Kidney epithelial cell (primary cell): Measurements from ENCODE around the gene MAPK14. TPM values are rescaled to one million over a fixed set of nuclear protein-coding genes. Genes with fewer than 3 reads are reported as not detected.

ENCODE experiments used
- DNase-seq: peaks from one replicate; pipeline ENCODE4 v3.0.0-alpha.2; 2010; ENCODE audit warnings: low read depth
- H3K27me3 ChIP-seq: 2 replicates; pipeline ENCODE4 v1.6.0; 2011; ENCODE audit warnings: low read length; ENCODE audit not compliant: control insufficient read depth, insufficient read depth
- H3K36me3 ChIP-seq: 2 replicates; pipeline ENCODE4 v1.5.1; 2011; ENCODE audit warnings: low read length; ENCODE audit not compliant: control insufficient read depth, insufficient read depth
- H3K4me3 ChIP-seq: 2 replicates; pipeline ENCODE4 v1.5.1; 2011; ENCODE audit warnings: low read depth, mild to moderate bottlenecking, control low read depth, low read length
- total RNA-seq: library from RNA; depleted of rRNA; stranded (reverse); fragments of >200 nt; gene quantifications from 2 replicates; pipeline ENCODE4 v1.2.3, GENCODE V29; 2015
- TF ChIP-seq, protein P1 (sequence below): IDR thresholded peaks from 2 replicates; pipeline ENCODE4 v1.5.1; 2011; ENCODE audit warnings: mild to moderate bottlenecking, moderate library complexity, low read length, control low read depth, inconsistent platforms; ENCODE audit not compliant: insufficient read depth, poor library complexity, severe bottlenecking

The MAPK14 gene
- total RNA-seq, 1 donor from 2014 or later: 35.9 TPM

- TF ChIP-seq, protein P1, sequence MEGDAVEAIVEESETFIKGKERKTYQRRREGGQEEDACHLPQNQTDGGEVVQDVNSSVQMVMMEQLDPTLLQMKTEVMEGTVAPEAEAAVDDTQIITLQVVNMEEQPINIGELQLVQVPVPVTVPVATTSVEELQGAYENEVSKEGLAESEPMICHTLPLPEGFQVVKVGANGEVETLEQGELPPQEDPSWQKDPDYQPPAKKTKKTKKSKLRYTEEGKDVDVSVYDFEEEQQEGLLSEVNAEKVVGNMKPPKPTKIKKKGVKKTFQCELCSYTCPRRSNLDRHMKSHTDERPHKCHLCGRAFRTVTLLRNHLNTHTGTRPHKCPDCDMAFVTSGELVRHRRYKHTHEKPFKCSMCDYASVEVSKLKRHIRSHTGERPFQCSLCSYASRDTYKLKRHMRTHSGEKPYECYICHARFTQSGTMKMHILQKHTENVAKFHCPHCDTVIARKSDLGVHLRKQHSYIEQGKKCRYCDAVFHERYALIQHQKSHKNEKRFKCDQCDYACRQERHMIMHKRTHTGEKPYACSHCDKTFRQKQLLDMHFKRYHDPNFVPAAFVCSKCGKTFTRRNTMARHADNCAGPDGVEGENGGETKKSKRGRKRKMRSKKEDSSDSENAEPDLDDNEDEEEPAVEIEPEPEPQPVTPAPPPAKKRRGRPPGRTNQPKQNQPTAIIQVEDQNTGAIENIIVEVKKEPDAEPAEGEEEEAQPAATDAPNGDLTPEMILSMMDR: no peak
- Histone ChIP-seq H3K27me3 (no peaks in the 10 kb centered on the region), H3K36me3 (no peaks in the 10 kb centered on the region), H3K4me3 (no peak overlapping the region)
- no peak for DNase-seq
Observed at GRCh38 chr6:36042618-36043260, 15.1 kb downstream of the MAPK14 start.

DNA sequence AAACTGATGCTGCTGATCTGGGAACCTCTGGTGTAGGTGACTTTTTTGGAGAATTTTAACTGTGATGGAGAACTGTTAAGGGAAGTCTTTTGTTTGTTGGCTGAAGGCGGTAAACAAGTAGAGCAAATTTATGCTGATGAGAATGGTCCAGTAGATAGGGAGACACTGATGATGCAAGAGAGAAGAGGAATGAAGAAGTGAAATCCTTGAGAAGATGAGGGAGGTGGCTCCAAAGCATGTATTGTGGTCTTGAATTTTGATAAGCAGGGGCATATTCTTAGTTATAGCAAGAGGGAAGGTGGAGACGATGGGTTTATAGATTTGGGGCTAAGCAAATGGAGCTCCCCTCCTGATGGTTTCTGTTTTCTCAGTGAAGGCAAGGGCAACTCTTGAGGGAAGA is 22.0 kb downstream of the MAPK14 start:
- no peak for DNase-seq
- TF ChIP-seq, protein P1: no peak
- no peak overlapping the region for H3K4me3 ChIP-seq
- no peaks in the 10 kb centered on the region for H3K36me3 ChIP-seq
- H3K27me3 ChIP-seq: no peaks in the 10 kb centered on the region

- Histone ChIP-seq H3K27me3 (no peaks in the 10 kb centered on the region), H3K4me3 (no peak overlapping the region), H3K36me3 (no peaks in the 10 kb centered on the region)
- TF ChIP-seq, protein P1: no peak
- no peak for DNase-seq
Observed at GRCh38 chr6:36050305-36050704, 22.7 kb downstream of the MAPK14 start.

DNA sequence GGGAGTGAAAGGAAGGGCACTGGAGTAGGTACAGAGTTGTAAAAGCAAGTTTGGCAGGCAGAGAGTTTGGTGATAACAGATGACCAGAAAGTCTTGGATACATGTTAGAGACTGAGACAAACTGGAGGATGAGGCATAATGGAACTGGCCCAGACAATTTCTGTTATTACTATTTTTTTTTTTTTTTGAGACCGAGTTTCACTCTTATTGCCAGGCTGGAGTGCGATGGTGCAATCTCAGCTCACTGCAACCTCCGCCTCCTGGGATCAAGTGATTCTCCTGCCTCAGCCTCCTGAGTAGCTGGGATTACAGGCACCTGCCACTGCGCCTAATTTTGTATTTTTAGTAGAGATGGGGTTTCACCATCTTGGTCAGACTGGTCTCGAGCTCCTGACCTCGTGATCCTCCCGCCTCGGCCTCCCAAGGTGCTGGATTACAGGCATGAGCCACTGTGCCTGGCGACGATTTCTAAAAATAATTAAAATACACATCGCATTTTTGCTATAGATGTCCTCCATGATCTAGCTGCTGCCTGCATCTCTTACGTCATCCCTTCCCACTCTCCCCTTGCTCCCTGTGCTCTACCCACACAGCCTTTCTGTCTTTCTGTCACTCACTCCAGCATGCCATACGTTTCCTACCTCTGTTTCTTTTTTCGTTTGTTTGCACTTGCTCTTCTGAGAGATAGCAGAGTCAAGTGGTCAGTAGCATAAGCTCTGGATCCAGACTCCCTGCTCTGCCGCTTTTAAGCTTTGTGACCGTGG is 23.5 kb downstream of the MAPK14 start:
- Histone ChIP-seq H3K4me3 (no peak overlapping the region), H3K27me3 (no peaks in the 10 kb centered on the region), H3K36me3 (no peaks in the 10 kb centered on the region)
- TF ChIP-seq, protein P1: no peak
- DNase-seq: no peak

DNA sequence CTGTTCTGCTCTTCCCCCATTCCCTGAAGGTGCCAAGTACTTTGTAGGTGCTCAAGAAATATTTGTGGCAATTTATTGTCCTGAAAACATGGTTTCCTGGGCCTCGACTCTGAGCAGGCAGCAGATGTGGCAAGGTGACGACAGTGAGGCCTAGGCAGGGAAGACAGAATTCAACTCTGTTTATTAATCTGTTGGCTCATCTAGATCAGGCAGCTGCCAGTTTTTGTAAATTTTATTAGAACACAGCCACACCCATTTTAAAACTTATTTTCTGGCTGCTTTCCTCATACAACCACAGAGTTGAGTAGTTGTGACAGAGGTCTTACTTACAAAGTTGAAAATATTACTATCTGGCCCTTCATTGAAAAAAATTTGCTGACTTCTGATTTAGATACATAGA is 24.5 kb downstream of the MAPK14 start:
- H3K27me3 ChIP-seq: no peaks in the 10 kb centered on the region
- TF ChIP-seq, protein P1: no peak
- no peak overlapping the region for H3K4me3 ChIP-seq
- no peaks in the 10 kb centered on the region for H3K36me3 ChIP-seq
- no peak for DNase-seq
